GM19455 (cell line): ENCODE results near the gene LASP1.

ENCODE experiments used
- ATAC-seq: cut with Tn5 transposase; IDR thresholded peaks from one replicate; pipeline ENCODE4 v1.9.1; 2021; ENCODE audit not compliant: unreplicated experiment

LASP1 gene

DNA sequence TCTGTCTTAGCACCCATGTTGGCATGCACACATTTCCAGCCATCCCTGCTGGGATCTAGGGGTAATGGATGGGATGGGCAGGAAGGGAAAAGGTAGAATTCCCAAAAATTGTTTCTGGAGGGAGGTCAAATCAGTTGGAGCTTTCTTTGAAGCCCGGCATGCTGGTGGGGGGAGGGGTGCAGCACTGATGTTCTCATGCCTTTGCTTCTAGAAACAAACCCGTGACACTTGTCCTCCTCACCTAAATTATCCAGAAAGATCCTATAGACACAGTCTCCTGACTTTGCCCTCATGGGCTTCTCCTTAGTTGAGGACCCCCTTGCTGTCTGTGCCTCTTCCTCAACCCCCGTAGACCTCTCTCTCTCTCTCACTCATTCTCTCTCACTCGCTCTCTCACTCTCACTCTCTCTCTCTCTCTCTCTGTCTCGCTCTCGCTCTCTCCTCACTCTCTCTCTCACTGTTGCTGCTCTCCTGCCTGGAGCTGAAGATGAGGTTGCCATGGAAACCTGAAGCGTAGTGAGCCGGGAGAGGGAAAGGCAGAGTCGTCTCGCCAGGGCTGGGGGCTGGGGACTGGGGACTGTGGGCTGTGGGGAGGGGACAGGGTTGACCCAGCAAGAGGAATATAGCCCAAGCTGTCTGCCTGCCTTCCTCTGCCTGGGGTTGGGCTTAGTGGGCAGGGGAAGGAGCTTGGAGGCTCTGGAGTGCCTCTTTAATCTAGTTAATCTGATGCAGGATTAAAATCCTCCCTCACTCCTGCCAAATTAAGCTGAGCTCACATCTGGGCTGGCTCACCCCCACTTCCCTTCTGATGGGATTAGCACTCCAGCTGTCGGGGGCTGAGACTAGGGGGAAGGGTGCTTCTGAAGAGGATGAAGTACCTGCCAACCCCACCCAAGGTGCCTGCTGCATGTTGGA lies 16.1 kb downstream of the LASP1 start:
- ATAC-seq, result no peak

DNA sequence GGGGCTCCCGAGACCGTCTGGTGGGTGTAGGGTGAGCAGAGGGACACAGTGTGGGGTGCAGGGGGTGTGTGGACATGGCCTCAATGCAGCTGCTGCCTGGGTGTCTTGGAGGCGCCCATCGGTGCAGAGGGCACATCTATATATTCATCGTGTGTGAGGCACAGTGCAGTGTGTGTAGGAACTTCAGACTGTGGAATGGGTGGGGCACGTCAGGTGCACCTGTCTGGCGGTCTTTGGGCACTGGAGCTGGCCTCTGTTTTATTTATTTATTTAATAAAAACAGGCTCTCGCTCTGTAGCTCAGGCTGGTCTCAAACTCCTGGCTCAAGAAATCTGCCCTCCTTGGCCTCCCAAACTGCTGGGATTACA lies 16.8 kb downstream of the LASP1 start:
- no peak for ATAC-seq

DNA sequence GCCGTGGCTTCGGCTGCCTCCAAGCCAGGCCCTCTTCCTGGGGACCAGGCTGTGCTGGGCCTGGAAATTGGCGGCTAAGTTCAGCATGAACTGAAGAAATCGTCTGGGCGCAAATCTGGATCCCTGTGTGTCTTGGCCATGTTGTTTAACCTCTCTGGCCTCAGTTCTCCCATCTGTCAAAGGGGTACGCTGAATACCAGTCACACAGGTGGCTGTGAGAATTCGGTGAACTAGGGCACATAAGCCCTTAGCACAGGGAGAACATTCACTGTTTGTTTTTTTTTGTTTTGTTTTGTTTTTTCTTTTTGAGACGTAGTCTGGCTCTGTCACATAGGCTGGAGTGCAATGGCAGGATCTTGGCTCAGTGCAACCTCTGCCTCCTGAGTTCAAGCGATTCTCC lies 19.0 kb downstream of the LASP1 start:
- no peak for ATAC-seq

DNA sequence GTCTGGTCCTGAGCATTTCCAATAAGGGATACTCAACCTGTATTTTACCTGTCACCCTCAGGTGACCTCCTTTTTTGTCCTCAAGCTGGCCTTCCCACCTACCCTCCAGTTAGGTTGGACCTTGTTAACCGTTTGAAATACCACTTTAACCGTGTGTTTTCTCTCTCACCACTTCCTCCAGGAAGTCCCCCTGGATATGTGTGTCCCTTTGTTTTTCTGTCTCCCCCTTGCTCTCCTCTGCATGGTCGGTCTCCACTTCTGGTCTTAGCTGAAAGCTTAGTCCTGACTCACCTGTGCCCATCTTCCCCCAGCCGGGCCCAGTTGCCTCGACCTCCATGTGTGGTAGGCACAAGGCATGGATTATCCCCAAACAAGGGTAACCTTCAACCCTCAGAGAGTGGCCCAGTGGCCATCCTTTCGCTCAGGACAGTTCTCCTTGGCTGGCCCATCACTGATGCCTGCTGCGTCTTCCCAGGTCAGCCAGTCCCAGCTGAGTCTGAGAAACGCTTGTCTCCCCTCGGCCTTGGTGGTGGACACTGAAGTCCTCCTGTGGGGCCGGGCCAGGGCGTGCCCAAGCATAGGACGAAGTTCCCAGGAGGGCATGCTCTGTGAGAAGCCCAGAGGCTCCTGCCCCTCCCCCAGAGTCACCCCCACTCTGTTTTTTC lies 20.0 kb downstream of the LASP1 start:
- no peak for ATAC-seq

DNA sequence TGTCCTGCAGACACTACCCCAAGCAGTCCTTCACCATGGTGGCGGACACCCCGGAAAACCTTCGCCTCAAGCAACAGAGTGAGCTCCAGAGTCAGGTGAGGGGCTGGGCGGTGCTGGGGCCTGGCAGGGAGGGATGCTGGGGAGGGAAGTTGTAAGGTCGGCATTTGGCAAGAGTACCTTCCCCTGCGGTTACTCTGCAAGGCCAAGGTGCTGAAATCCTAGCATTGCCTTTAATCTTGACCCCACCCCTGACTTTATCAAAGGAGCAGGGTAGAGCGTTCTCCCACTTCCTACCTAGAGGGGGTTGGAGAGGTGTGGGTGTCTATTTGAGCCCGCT lies 20.5 kb downstream of the LASP1 start:
- no peak for ATAC-seq

DNA sequence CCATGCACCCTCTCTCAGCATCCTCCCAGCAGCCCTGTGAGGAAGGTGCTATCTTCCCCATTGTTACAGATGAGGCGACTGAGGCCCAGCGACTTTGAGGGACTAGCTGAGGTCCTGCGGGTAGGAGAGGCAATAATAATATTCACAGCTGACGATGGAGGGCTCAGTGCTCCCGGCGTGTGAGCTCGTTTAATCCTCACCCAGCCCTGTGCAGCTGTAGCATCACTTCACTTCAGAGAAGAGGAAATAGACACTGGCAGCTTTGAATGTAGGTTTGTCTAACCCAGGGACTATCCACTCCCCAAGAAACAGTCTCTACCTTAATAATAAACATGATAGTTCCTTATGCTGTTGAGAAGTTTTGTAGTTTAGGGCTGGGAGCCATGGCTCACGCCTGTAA lies 21.6 kb downstream of the LASP1 start:
- no peak for ATAC-seq

DNA sequence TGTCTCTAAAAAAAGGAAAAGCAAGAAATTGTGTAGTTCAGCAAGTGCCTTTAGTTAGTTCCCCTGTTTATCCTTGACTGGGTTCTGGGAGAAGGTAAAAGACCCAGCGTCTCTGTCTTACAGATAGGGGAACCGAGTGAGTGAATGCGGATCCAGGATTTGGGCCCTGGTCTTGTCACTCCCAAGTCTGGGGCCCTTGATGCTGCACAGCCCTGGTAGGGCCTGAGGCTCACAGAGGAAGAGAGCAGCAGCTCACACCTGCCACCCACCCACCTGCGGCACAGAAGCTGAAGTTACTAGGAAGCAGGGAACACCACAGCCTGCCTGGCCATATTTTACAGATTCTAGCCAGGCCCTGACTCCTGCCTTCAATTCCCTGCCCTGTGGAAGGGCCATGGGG lies 22.2 kb downstream of the LASP1 start:
- ATAC-seq, result no peak

DNA sequence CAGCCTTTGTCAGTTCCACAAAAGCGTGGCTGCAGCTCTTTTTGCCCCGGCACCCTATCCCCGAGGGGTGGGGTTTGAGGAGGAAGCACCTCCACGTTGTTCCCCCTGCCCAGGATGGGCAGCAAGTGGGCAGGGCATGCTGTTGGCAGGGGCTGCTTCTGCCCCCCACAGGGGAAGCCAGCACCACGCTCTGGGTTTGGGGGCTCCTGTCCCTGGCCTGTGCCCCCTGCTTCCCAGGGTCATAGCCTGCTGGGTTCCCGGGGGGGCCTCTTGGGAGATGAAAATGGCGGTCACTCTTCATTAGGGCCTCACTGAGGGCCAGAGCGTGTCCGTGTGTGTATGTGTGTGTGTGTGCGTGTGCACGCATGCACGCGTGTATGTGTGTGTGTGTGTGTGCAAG lies 22.8 kb downstream of the LASP1 start:
- no peak for ATAC-seq

DNA sequence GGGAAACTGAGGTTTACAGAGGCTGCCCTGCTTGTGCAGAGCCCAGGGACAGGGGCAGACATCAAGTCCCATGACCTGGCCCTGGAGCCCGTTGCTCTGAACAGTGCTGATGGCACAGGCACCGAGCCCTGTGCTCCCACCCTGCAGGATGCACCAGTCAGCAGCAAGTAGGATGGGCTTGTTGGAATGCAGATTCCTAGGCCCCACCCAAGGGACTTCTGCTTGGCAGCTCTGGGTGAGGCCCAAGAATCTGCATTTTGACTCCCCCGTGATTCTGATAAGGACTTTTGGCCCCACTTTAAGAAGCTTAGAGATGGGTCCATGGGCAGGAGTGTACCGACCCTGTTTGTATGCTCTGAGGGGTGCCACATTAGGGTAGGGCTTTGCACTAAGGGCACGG lies 23.3 kb downstream of the LASP1 start:
- no peak for ATAC-seq

DNA sequence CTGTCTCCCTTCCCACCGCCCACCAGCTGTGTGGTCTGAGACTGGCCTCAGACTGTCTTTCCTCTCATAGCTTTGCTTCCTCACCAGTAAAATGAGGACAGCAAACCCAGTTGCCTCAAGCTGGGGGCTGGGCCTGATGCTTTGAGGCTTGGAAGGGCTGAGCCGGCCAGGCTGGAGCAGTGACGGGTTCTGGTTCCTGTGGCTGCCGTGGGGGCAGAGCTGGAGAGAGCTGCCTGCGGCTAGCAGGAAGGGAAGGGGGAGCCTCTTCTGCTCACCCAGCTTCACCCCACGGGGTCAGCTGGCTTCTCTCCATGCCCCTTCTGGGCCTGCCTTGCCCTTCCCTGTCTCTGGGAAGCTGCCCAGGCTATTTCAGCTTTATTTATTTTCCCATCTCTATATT lies 23.7 kb downstream of the LASP1 start:
- no peak for ATAC-seq

DNA sequence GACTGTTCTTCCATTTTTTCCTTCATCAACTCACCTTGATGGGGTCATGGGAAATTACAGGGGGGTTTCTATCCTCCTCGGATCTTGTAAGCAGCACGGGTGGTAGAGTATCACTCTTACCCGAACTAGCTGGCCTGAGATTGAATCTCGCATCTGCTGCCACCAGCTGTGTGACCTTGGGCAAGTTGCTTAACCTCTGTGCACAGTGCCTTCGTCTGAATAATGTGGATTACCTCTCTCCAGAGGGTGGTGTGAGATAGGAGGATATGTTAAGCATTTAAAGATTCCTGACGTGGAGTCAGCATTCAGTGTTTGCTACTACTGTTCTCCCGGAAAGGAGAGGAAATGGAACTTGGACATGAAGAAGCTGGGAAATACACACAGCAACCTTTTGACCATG lies 24.4 kb downstream of the LASP1 start:
- ATAC-seq, result no peak

DNA sequence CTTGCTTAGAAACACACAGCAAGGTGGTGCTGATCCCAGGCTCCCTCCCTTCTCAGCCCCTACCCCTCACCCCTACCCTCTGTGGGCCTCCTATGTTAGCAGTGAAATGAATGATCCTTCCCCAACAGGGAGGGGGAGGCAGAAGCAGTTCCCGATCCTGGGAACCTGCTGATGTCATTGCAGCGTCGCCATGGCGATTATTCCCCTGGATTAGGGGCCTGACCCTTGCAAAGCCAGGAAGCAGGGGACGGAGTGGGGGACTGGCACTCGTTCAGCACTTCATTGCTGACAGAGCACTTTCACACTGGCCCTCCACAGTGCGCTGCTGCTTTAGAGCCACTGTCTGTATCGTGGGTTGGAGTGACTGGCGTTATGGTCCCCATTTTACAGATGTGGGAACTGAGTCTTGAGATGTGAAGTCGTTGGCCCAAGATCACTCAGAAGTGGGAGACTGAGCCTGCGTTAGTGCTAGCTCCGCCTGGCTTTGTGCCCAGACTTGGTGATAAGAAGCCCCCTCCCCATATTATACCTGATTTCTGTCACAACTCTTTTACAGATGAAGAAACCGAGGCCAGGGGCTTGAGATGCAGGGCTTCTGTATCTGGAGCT lies 26.6 kb downstream of the LASP1 start:
- ATAC-seq, result no peak

DNA sequence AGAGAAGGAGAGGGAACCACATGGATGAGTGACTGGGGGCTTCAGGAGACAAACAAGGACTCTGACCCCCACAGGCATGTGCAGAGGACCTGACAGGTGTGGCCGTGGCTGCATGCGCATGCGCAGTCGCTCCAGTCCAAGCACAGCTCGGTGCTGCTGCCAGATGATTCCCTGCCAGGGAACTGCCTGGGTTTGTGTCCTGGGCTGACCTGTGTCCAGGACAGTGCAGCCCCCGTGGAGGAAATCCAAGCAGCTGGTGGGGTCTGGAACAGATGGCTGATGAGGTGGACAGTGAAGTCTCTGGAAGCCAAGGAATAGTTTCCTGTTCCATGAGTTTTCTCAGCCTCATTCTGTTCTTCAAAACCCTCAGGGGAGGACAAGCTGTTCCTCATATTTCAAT lies 27.3 kb downstream of the LASP1 start:
- ATAC-seq, result no peak

DNA sequence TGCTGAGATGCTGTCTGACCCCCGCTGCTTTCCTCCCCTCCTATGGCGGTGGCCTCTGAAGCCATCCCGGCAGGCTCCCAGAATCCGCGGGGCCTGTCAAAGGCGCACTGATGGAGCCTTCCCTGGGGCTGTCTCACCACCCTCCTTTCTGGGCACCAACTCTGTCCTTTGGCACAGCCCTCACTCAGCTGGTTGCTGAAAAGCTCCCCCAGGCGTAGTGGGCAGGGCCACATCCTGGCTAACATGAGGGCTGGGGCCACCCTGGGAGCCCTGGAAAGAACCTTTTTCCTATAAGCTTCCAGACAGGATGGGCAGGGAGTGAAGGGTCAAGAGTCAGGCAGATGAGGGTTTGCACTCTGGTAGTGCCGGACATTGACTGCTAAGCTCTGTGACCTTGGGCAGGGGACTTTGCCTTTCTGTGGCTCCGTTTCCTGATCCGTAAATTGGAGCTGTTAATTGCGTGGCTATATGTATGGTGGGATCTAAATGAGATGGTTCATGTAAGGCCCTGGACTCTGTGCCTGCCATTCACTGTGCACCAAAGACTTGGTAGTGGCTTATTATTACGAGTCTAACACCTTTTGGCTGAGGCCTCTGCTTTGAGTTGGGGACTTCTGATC lies 27.9 kb downstream of the LASP1 start:
- ATAC-seq, result no peak

DNA sequence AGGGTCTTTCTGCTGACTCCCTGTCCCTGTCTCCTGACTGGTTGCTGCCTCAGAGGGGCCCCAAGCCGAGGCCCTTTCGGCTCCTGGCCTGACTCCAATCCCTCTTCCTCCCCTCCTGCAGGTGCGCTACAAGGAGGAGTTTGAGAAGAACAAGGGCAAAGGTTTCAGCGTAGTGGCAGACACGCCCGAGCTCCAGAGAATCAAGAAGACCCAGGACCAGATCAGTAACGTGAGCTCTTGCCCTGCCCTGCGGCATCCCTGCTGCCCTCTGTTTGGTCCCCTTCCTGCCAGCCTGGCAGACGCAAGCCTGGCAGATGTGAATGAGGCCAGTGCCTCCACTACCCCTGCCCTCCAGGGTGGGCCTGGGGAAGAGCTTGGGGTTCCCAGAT lies 28.4 kb downstream of the LASP1 start:
- ATAC-seq, result peak; percentile 26

DNA sequence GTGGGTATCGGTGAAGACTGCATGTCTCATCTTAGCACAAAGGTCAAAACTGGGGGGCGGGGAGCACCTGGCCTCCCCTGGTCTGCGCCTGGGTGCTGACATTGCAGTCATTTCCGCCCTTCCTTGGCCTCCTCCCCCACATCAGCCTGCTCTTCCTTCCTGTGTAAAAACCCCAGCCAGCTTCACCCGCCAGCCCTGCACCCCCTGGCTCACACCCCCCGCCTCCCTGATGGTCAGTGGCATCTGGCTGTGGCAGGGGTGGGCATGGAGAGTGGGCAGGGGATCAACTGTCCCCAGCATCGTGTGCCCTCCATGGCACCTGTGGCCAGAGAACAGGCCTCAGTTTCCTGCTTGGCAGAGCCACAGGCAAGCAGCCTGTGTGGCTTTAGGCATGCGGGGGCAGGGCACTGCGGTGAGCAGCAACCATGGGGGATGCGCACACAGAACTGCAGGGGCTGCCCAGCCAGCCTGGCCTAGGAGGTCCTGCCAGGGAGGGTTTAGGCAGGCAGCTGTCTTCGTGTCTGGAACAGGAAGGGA lies 29.0 kb downstream of the LASP1 start:
- ATAC-seq, result peak; percentile 81

DNA sequence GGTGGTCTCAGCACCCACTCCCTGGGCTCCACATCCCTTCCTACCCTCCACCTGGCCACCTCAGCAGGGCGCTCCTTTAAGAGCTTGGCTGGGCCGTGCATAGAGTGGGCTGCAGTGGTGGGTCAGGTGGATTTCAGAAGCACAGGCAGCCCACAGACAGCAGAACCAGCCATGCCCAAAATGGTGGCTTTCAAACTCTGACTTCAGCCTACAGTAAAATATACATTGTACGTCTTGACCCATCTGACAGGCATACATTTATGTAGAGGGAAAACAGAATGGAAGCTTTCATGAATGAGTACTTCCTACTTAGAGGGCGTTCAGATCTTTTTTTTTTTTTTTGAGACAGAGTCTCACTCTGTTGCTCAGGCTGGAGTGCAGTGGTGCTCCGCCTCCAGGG lies 29.6 kb downstream of the LASP1 start:
- no peak for ATAC-seq

DNA sequence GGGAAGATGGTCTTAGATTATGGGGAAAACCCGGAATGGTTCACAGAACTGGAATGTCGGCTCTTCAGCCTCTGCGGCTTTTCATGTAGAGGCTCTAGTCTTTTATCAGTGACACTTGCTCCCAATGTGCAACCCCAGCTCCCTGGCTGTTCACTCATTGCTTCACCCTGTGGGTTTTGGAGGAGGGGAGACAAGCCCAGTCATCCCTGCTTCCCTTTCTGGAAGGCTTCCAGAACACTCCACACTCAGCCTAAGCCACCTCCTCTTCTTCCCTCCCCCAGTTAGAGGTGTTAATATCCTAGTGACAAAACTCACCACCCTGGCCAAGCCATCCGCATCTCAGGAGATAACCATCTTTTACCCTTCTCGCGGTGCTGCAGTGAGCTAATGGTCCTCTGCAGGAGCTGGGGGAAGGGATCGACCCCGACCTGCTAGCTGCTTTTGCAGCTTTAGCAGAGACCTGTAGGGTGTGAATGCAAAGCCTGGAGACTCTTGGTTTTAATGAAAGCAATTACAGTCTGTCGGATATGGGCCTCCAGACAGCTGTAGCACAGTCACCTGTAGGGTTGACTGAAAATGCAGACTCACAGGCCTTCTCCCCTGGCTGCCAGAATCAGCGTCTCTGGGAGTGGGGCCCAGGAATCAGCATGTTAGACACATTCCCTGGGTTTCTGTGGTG lies 31.3 kb downstream of the LASP1 start:
- no peak for ATAC-seq

DNA sequence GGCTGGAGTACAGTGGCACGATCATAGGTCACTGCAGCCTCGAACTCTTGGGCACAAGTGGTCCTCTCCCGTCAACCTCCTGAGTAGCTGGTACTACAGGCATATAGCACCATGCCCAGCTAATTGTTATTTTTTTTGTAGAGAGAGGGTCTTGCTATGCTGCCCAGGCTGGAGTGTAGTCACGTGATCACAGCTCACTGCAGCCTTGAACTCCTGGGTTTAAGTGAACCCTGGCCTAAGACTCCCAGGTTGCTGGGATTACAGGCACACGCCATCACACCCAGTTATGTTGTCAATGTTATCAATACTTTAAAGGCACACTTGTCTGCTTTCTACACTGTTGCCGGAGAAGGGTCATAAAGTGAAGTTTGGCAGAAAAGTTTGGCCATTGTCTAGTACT lies 33.5 kb downstream of the LASP1 start:
- no peak for ATAC-seq

DNA sequence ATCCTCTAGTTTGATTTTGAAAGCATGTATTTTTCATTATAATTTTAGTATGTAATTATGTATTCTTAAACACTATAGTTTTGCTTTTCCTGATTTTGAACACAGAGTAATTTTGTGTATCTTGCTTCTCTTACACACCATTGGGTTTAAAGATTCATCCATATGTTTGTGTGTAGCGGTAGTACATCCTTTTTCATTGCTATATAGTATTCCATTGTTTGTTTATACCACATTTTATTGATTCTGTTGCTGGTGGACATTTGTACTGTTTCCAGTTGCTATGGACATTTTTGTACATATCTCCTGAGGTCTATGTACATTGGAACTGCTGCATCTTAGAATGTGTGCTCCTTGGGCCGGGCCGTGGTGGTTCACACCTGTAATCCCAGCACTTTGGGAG lies 35.0 kb downstream of the LASP1 start:
- ATAC-seq, result no peak

DNA sequence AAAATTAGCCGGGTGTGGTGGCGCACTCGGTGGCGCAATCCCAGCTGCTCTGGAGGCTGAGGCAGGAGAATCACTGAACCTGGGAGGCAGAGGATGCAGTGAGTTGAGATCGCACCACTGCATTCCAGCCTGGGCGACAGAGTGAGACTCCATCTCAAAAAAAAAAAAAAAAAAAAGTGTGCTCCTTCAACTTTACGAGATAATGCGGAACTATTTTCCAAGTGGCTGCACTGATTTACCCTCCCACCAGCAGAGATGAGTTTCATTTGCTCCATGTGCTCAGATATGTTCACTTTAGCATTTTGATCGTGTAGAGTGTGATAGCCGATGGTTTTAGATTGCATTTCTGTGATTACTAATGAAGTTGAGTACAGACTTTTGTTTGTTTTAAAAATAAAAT lies 35.5 kb downstream of the LASP1 start:
- ATAC-seq, result no peak
